Ishikawa (cell line): ENCODE measurements around the gene KRT77.

Source experiments
- CEBPB ChIP-seq: IDR thresholded peaks from 2 replicates; pipeline ENCODE4 v1.6.1; 2012
- CREB1 ChIP-seq: IDR thresholded peaks from 2 replicates; pipeline ENCODE4 v1.6.1; 2012; ENCODE audit warnings: low read depth
- EP300 ChIP-seq: IDR thresholded peaks from 2 replicates; pipeline ENCODE4 v1.6.1; 2012; ENCODE audit warnings: borderline replicate concordance
- FOXM1 ChIP-seq: IDR thresholded peaks from 2 replicates; pipeline ENCODE4 v1.6.1; 2012; ENCODE audit warnings: low read depth, borderline replicate concordance
- MAX ChIP-seq: IDR thresholded peaks from 2 replicates; pipeline ENCODE4 v1.6.1; 2012
- RAD21 ChIP-seq: IDR thresholded peaks from 2 replicates; pipeline ENCODE4 v1.6.1; 2012; ENCODE audit warnings: low read depth
- REST ChIP-seq: IDR thresholded peaks from 2 replicates; pipeline ENCODE4 v1.6.1; 2012; ENCODE audit warnings: low read depth, mild to moderate bottlenecking
- TAF1 ChIP-seq: IDR thresholded peaks from 2 replicates; pipeline ENCODE4 v1.6.1; 2012; ENCODE audit warnings: low read depth, mild to moderate bottlenecking
- TCF12 ChIP-seq: IDR thresholded peaks from 2 replicates; pipeline ENCODE4 v1.6.1; 2012; ENCODE audit warnings: low read depth
- TEAD4 ChIP-seq: IDR thresholded peaks from 2 replicates; pipeline ENCODE4 v1.6.1; 2012
- USF1 ChIP-seq: IDR thresholded peaks from 2 replicates; pipeline ENCODE4 v1.6.1; 2012
- YY1 ChIP-seq: IDR thresholded peaks from 2 replicates; pipeline ENCODE4 v1.6.1; 2012; ENCODE audit warnings: low read depth
- ZBTB7A ChIP-seq: IDR thresholded peaks from 2 replicates; pipeline ENCODE4 v1.6.1; 2012; ENCODE audit warnings: low read depth

GRCh38 chr12:52695039-52695438 lies 8.3 kb downstream of the KRT77 start:
- no peak for TF ChIP-seq YY1
- no peak for TF ChIP-seq FOXM1
- TF ChIP-seq CEBPB = no peak
- no peak for TF ChIP-seq RAD21
- no peak for TF ChIP-seq TCF12
- no peak for TF ChIP-seq TAF1
- no peak for TF ChIP-seq EP300
- TF ChIP-seq REST = no peak
- TF ChIP-seq TEAD4 = no peak
- no peak for TF ChIP-seq ZBTB7A
- TF ChIP-seq CREB1 = no peak
- TF ChIP-seq MAX = no peak
- no peak for TF ChIP-seq USF1
